G401 (cell line): ENCODE measurements around the gene STXBP6. TPM values are rescaled to one million over a fixed set of nuclear protein-coding genes. Genes with fewer than 3 reads are reported as not detected.

ENCODE experiments used
- DNase-seq: peaks from one replicate; pipeline ENCODE4 v3.0.0-alpha.2; 2015; ENCODE audit warnings: low spot score
- in situ Hi-C: cut with HindIII; loops from 2 replicates; pipeline ENCODE4 v1.10.0; 2016; ENCODE audit warnings: low sequenced_read_pairs, mixed read lengths
- total RNA-seq: library from RNA; depleted of rRNA; stranded (reverse); fragments of >200 nt; shearing (Covaris generic); gene quantifications from 2 replicates; pipeline ENCODE4 v1.2.3, GENCODE V29; 2014

STXBP6 gene
- total RNA-seq, 1 experiment from 2014 or later = not detected

DNA sequence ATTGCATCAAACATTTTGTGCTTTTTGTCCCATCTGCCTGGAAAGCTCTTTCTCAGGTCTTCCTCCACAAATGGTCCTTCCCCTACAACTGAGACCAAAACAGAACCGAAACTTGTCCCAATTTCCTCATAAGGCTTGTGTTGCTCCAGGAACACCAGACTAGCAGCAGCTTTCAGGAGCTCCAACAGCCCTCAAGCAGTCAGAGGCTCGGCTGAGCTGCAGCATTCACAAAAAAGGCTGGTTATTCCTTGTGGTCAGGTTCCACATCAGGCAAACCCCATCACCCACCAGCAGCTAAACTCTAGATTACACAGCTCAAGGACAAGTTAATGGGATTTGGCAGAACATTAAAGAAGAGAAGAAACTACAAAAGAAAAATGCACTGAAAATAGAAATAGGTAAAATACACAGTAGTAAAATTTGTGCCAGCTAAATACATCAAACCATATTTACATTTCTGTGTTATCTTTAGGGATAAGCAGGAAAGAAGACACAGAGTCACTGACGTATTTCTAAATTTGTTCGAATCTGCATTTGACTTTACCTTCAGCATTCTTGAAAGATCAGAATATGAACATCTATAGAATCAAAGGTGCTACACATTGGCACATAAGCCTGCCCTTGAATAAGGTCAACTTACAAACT lies 141.2 kb downstream of the STXBP6 start:
- DNase-seq = peak; percentile 2
- in situ Hi-C loops = no loop called here

- no peak for DNase-seq
- in situ Hi-C loops = no loop called here
Observed at GRCh38 chr14:24904533-24904932, 145.4 kb downstream of the STXBP6 start.

DNA sequence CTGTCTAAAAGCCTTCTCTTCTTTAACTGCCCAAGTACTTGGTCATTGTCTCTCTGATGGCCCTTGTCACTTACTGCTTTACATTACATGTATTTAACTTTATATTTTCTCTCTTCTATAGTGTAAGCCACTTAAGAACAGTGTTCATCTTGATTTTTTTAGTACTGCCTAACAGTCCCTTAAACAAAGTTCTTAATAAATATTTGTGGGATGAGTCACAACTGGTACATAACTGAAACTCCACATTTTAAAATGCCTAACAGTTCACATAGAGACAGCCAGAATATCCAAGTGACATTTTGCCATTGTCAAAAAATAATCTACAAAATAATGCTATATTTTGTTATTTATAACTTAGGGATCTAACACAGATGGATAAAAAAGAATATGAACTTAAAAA lies 146.6 kb downstream of the STXBP6 start:
- no peak for DNase-seq
- in situ Hi-C loops = no loop called here

- in situ Hi-C loops = no loop called here
- DNase-seq = no peak
Observed at GRCh38 chr14:24900269-24901100, 149.5 kb downstream of the STXBP6 start.

DNA sequence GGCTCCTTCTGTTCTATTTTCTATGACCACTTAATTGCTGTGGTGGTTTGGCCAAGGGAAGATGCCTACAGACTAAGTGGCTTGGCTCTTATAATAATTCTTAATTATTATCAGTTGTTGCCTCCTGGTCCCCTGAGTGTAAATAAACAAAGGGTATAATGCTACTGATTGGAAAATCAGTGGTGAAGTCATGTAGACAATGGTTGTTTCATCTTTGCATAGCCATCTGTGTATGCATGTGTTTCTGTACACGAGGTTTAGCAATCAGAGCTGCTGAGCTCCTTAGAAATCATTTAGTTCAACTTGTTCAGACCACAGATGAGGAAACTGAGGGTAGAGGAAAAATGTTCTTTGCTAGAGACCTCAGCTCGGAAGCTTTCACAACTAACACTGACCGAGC lies 152.2 kb downstream of the STXBP6 start:
- no peak for DNase-seq
- in situ Hi-C loops = no loop called here

DNA sequence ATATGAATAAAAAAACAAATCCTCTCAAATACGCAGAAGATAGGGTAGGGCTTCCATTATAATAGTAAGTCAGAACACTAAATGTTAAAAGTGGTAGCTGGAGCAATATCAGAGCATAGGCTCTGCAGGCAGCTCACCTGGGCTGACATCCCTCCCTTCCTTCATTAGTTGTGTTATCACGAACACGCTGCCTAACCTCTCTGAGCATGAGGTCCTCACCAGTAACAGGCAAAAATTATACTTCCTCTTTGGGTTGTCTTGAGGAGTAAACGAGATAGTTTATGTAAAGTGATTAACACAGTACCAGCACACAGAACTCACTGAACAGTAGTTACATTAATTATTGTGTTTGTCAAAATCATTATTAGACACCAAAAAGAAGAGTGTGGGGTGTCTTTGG lies 154.3 kb downstream of the STXBP6 start:
- in situ Hi-C loops = no loop called here
- no peak for DNase-seq

DNA sequence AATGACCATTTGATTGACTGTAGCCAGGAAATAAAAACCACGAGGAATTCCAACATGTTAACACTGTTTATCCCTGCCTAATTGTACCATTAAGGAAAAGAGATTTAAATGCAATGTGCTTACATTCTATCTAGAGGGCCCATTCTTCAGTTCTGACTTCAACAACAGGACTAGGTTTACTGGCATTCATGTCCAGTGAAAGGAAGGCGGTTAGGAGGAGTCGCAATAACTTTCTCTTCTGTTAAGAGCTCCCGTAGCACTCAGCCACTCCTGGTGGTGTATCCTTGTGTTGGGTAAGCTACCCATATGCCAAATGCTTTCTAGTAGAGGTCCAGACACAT lies 154.7 kb downstream of the STXBP6 start:
- in situ Hi-C loops = no loop called here

GRCh38 chr14:24894583-24895242 lies 155.2 kb downstream of the STXBP6 start:
- in situ Hi-C loops = no loop called here

More for the DNA sequence above, 154.7 kb downstream of the STXBP6 start:
- no peak for DNase-seq

GRCh38 chr14:24892497-24893051 lies 157.4 kb downstream of the STXBP6 start:
- in situ Hi-C loops = no loop called here
- DNase-seq = no peak

More at GRCh38 chr14:24894583-24895242, 155.2 kb downstream of the STXBP6 start:
- no peak for DNase-seq

DNA sequence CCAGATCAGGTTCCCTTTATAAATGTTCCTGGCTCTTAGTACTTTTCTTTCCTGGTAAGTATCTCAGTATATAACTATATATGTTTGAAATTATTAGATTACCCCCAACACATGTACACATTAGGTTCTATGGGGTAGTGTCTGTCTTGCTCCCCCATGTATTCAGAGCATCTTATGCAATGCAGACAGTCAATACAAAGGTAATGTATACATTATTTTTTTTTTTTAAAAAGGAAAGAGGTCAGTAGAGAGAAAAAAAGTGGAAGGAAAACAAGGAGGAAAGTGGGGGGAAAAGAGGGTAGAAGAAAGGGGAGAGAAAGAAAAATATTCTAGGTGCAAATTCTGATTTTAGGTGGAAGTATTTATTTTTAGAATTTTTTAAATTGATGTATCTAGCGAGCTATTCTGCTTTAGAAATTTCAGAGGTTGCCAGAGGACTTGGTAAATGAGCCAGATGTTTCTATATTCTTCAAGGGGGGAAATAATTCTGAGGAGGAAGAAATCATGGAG lies 157.9 kb downstream of the STXBP6 start:
- in situ Hi-C loops = no loop called here
- DNase-seq = no peak

- DNase-seq = no peak
- in situ Hi-C loops = no loop called here
Observed at GRCh38 chr14:24890716-24891115, 159.2 kb downstream of the STXBP6 start.

DNA sequence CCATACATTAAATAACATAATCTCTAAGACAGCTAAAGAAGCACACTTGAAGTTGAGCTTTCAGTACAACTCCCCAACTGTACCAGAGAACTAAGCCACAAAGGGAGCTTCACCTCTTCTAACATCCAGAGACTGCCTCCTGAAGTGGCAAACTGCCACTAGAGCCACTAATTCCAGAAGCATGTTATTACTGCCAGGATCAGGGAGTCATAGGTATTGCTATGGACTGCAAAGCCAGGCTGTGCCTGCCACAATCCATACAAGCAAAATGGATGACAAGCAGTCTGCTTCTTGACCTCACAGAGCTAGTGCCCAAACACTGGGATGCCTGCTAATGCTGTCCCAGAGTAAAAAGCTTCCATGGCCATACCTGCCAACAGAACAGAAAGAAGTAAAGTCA lies 160.1 kb downstream of the STXBP6 start:
- in situ Hi-C loops = no loop called here
- no peak for DNase-seq

- in situ Hi-C loops = no loop called here
- no peak for DNase-seq
Observed at GRCh38 chr14:24888532-24888931, 161.4 kb downstream of the STXBP6 start.

- no peak for DNase-seq
- in situ Hi-C loops = no loop called here
Observed at GRCh38 chr14:24887623-24888304, 162.2 kb downstream of the STXBP6 start.

GRCh38 chr14:24885410-24885913 lies 164.5 kb downstream of the STXBP6 start:
- in situ Hi-C loops = no loop called here
- no peak for DNase-seq

DNA sequence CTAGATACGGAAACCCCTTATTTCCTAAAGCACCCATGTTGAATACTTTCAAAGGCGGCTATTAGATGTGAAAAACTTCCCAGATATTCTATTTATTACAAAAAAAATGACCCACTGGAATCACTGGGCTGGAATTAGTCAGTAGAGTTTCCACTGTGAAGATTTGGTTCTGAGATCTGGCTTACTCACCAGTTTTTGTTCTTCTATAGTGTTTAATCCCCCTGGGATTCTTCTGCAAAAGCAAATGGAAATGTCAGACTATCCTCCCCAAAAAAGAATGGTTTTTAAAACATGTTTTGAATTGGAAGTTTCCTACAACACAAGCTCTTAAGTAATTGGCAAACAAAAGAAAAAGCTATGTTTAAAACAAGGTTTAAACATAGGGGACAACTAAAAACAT lies 166.4 kb downstream of the STXBP6 start:
- in situ Hi-C loops = no loop called here
- no peak for DNase-seq

- no peak for DNase-seq
- in situ Hi-C loops = no loop called here
Observed at GRCh38 chr14:24881116-24881893, 168.6 kb downstream of the STXBP6 start.

GRCh38 chr14:24880689-24881088 lies 169.3 kb downstream of the STXBP6 start:
- in situ Hi-C loops = no loop called here
- DNase-seq = no peak
